Endothelial cell of umbilical vein (primary cell): ENCODE results near the gene ACTL10.

Source experiments
- EZH2 ChIP-seq: IDR thresholded peaks from 2 replicates; pipeline ENCODE4 v1.6.1; 2012; ENCODE audit warnings: borderline replicate concordance, low read depth, mild to moderate bottlenecking, moderate library complexity, low read length, inconsistent platforms; ENCODE audit not compliant: severe bottlenecking
- JUN ChIP-seq: IDR thresholded peaks from 2 replicates; pipeline ENCODE4 v1.6.1; 2011; ENCODE audit warnings: borderline replicate concordance, low read depth; ENCODE audit not compliant: insufficient read length, insufficient read depth
- MYC ChIP-seq: IDR thresholded peaks from one replicate; pipeline ENCODE4 v1.6.1; 2011; ENCODE audit warnings: mild to moderate bottlenecking, low read depth, low read length
- POLR2A ChIP-seq: IDR thresholded peaks from 2 replicates; pipeline ENCODE4 v1.6.1; 2012; ENCODE audit warnings: low read depth, mild to moderate bottlenecking, control low read depth, low read length
- POLR2AphosphoS5 ChIP-seq: IDR thresholded peaks from 2 replicates; pipeline ENCODE4 v1.6.1; 2012; ENCODE audit warnings: low read depth, mild to moderate bottlenecking, control low read depth, low read length, moderate library complexity; ENCODE audit not compliant: insufficient read depth
- TF ChIP-seq, protein P1 (sequence below), 2 donors: IDR thresholded peaks; 1 replicate in 1 of 2; 2 replicates in 1 of 2; pipeline ENCODE4 v1.5.1; 2011; ENCODE audit warnings: low read length in 2 of 2, mild to moderate bottlenecking in 2 of 2, moderate library complexity in 2 of 2, control low read depth in 1 of 2, inconsistent platforms in 1 of 2, low read depth in 1 of 2; ENCODE audit not compliant: insufficient read depth in 1 of 2; ENCODE audit errors: extremely low read depth in 1 of 2

DNA sequence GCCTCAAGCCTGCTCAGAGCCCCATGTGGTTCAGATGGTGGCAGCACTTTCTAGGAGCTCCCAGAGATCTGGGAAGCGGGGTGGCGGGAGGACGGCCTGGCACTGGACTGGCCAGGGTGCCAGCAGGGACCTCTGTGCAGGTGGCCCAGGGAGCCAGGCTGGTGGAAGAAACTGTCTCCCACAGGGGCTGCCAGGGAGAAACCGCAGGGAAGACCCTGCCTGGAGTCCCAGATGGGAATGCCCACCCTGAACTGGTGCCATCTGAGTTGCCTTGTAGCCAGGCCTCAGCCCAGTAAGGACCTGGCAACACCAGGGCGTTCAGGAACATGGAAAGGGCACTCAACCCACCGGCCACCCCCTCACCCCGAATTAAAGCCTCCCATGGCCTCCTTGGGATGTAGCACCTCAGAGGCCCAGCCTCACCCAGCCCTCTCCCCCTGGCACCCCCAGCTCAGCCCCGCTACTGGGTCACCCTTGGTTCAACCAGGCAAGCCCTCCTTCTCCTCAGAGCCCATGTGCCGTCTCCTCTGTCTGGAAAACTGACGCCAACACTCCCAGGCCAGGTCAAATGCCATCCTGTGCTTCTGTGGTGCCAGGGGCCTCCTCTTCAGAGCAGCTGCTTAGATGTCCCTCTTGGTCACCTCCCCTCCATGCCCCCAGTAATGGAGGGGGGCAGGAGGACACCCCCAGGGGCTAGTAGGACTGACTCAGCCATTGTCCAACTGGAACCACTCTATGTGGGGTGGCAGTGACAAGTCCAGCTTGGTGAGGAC lies 10.5 kb upstream of the ACTL10 start:
- TF ChIP-seq, protein P1, sequence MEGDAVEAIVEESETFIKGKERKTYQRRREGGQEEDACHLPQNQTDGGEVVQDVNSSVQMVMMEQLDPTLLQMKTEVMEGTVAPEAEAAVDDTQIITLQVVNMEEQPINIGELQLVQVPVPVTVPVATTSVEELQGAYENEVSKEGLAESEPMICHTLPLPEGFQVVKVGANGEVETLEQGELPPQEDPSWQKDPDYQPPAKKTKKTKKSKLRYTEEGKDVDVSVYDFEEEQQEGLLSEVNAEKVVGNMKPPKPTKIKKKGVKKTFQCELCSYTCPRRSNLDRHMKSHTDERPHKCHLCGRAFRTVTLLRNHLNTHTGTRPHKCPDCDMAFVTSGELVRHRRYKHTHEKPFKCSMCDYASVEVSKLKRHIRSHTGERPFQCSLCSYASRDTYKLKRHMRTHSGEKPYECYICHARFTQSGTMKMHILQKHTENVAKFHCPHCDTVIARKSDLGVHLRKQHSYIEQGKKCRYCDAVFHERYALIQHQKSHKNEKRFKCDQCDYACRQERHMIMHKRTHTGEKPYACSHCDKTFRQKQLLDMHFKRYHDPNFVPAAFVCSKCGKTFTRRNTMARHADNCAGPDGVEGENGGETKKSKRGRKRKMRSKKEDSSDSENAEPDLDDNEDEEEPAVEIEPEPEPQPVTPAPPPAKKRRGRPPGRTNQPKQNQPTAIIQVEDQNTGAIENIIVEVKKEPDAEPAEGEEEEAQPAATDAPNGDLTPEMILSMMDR (IDR thresholded peaks at IDR 0.05; ENCODE audit: extremely low read depth in 1 of 2, insufficient read depth in 1 of 2, low read depth in 1 of 2, low read length in 2 of 2): no peak
- TF ChIP-seq EZH2 (no peak), JUN (no peak), POLR2AphosphoS5 (no peak), POLR2A (no peak), MYC (no peak)
